ENCODE results near the gene CLK2.

GRCh38 chr1:155285063-155285462 lies 11.8 kb upstream of the CLK2 start:
- TF ChIP-seq POLR2A (IDR thresholded peaks at IDR 0.05; ENCODE audit: low read depth, low read length) (no peak), TAF1 (IDR thresholded peaks at IDR 0.05; ENCODE audit: low read depth, low read length) (no peak), POLR2AphosphoS5 (IDR thresholded peaks at IDR 0.05; ENCODE audit: low read depth, low read length) (no peak)
